CD4-positive, alpha-beta T cell treated with Interleukin-12 subunit alpha and Interleukin-12 subunit beta, for 1 hour (primary cell): ENCODE measurements around the gene FAT3.

Experiments
- DNase-seq: peaks from one replicate; pipeline ENCODE4 v3.0.0-alpha.2; 2020

Gene FAT3

GRCh38 chr11:92224407-92225124 is at the start of gene FAT3:
Gene FAT3 (plus strand): TSS chr11:92224818. CDS start chr11:92352113, 127,295 bp downstream.
- no peak for DNase-seq

GRCh38 chr11:92179017-92179670 is 45.5 kb upstream of the FAT3 start:
- DNase-seq: no peak

GRCh38 chr11:92180226-92180625 is 44.4 kb upstream of the FAT3 start:
- DNase-seq: no peak

GRCh38 chr11:92180664-92181251 is 43.9 kb upstream of the FAT3 start:
- no peak for DNase-seq

- no peak for DNase-seq
Measured at GRCh38 chr11:92190535-92191206, 33.9 kb upstream of the FAT3 start.

GRCh38 chr11:92192141-92192540 is 32.5 kb upstream of the FAT3 start:
- no peak for DNase-seq

- no peak for DNase-seq
Measured at GRCh38 chr11:92198268-92198667, 26.4 kb upstream of the FAT3 start.

- DNase-seq: no peak
Measured at GRCh38 chr11:92199991-92200390, 24.6 kb upstream of the FAT3 start.

- no peak for DNase-seq
Measured at GRCh38 chr11:92204731-92205130, 19.9 kb upstream of the FAT3 start.

GRCh38 chr11:92206441-92206840 is 18.2 kb upstream of the FAT3 start:
- no peak for DNase-seq

- no peak for DNase-seq
Measured at GRCh38 chr11:92211576-92212167, 12.9 kb upstream of the FAT3 start.

- no peak for DNase-seq
Measured at GRCh38 chr11:92212530-92212929, 12.1 kb upstream of the FAT3 start.

- DNase-seq: no peak
Measured at GRCh38 chr11:92216789-92217188, 7.8 kb upstream of the FAT3 start.

GRCh38 chr11:92219476-92219875 is 5.1 kb upstream of the FAT3 start:
- DNase-seq: no peak

GRCh38 chr11:92222701-92223100 is 1.9 kb upstream of the FAT3 start:
- DNase-seq: no peak

- DNase-seq: no peak
Measured at GRCh38 chr11:92224054-92224406, 588 bp upstream of the FAT3 start.

- no peak for DNase-seq
Measured at GRCh38 chr11:92225125-92225567, 528 bp downstream of the FAT3 start.

- DNase-seq: no peak
Measured at GRCh38 chr11:92225568-92226330, 1.1 kb downstream of the FAT3 start.

- no peak for DNase-seq
Measured at GRCh38 chr11:92226331-92227229, 2.0 kb downstream of the FAT3 start.

GRCh38 chr11:92227230-92227814 is 2.7 kb downstream of the FAT3 start:
- no peak for DNase-seq
